Heart left ventricle (tissue), 16 donors: ENCODE measurements around the gene SPEM3. TPM values are rescaled to one million over a fixed set of nuclear protein-coding genes. Genes with fewer than 3 reads are reported as not detected.

Source experiments
- ATAC-seq, 4 donors: fragments of 200-7000 bp; cut with Tn5 transposase; one replicate each; pipeline ENCODE4 v1.9.1; 2020 to 2022; ENCODE audit warnings: moderate library complexity in 4 of 4, mild to moderate bottlenecking in 3 of 4, moderate number of reproducible peaks in 1 of 4
- DNase-seq, 5 donors: peaks; one replicate each; pipeline ENCODE4 v3.0.0-alpha.2; 2020
- H3K27ac ChIP-seq, 12 donors: fragments of 200-600 bp; sonication (generic) in 4 of 12; one replicate each; pipeline versions ENCODE4 v1.5.0 to v1.8.0; 2016 to 2022; ENCODE audit warnings: mild to moderate bottlenecking in 2 of 12
- H3K27me3 ChIP-seq, 9 donors: fragments of 200-600 bp; sonication (generic) in 2 of 9; one replicate each; pipeline versions ENCODE4 v1.5.1 to v1.8.0; 2016 to 2022; ENCODE audit warnings: mild to moderate bottlenecking in 3 of 9
- H3K36me3 ChIP-seq, 9 donors: fragments of 200-600 bp; sonication (generic) in 2 of 9; one replicate each; pipeline versions ENCODE4 v1.5.0 to v1.8.0; 2018 to 2022; ENCODE audit warnings: mild to moderate bottlenecking in 2 of 9
- H3K4me1 ChIP-seq, 12 donors: fragments of 200-600 bp; sonication (generic) in 4 of 12; one replicate each; pipeline versions ENCODE4 v1.5.0 to v1.8.0; 2016 to 2022; ENCODE audit warnings: mild to moderate bottlenecking in 3 of 12
- H3K4me3 ChIP-seq, 12 donors: fragments of 200-600 bp; sonication (generic) in 4 of 12; one replicate each; pipeline versions ENCODE4 v1.5.0 to v1.8.0; 2017 to 2022; ENCODE audit warnings: mild to moderate bottlenecking in 9 of 12, moderate library complexity in 4 of 12
- H3K9me3 ChIP-seq, 12 donors: fragments of 200-600 bp; sonication (generic) in 4 of 12; one replicate each; pipeline versions ENCODE4 v1.5.0 to v1.8.0; 2016 to 2022; ENCODE audit warnings: mild to moderate bottlenecking in 1 of 12
- POLR2A ChIP-seq, 2 donors: fragments of 450-650 bp; IDR thresholded peaks; one replicate each; pipeline ENCODE4 v1.6.1; 2017; ENCODE audit warnings: antibody characterized with exemption in 2 of 2, mild to moderate bottlenecking in 2 of 2, moderate library complexity in 2 of 2
- WGBS, 4 donors: extraction: QIAGEN DNeasy Blood & Tissue Kit in 2 of 4; methylation state at CpG; one replicate each; pipeline versions ENCODE4 v1.1.5 to v1.1.7; 2013 to 2018; 5-methylcytosine and 5-hydroxymethylcytosine counted together
- intact Hi-C, 10 donors: fragments of 100-400 bp; cut with DNase I; formaldehyde crosslinking; loops; one replicate each; pipeline versions ENCODE4 v1.11.1 to v1.14.2; 2022
- polyA plus RNA-seq, 2 donors: library from polyadenylated mRNA; stranded (reverse); fragments of 200-250 nt; gene quantifications; one replicate each; pipeline ENCODE4 v1.2.3, GENCODE V29; 2013
- total RNA-seq, 9 donors: library from RNA; depleted of rRNA in 2 of 9; stranded (reverse); fragments of >200 nt in 2 of 9; fragmentation: NEBNext Ultra II Directional in 3 of 9; extraction: Animal tissue kit (Norgen Biotek cat#: 25700) in 3 of 9; gene quantifications; one replicate each; pipeline versions ENCODE4 v1.1.0 to v1.2.4, GENCODE V29; 2016 to 2023
- TF ChIP-seq, protein P1 (sequence below), 12 donors: fragments of 200-600 bp; sonication (generic) in 4 of 12; IDR thresholded peaks; one replicate each; pipeline versions ENCODE4 v1.5.0 to v1.8.0; 2018 to 2022; ENCODE audit warnings: antibody characterized with exemption in 12 of 12, mild to moderate bottlenecking in 5 of 12
- donor health status: ischemic (EF 13 %, LVEDD 7.1; RV severe dilation, severe dysfunction).
- donor health status: healthy with polysubstance abuse.
- donor health status: DM: no; HTN: yes; CAD: no.
- donor health status: DM: no; HTN: no; CAD: no.
- donor health status: ischemic (EF 25% LVEDD 6.9; RV normal size, moderate dysfunction).
- donor health status: ischemic (EF 25% LVEDD 5.7; RV mildly dilated, moderate dysfunction).
- donor health status: healthy.
- donor health status: DM: yes; HTN: yes; CAD: no.
- donor health status: ischemic (EF 35%, LVEDD 5.7; RV mildly dilated, moderate dysfunction).
- donor health status: nonischemic (EF 11% LVEDD 7.7; RV severe dilation, severe dysfunction).
- donor health status: DM: yes; HTN: yes; CAD: no.
- donor health status: PGD.
- donor health status: ischemic (EF 29% LVEDD 5.4; RV normal size, mild dysfunction).
- donor health status: nonischemic (EF 23%, LVEDD 6.1; RV moderate dilation, normal function).

The SPEM3 gene
- total and polyA plus RNA-seq, 11 donors: not detected

DNA sequence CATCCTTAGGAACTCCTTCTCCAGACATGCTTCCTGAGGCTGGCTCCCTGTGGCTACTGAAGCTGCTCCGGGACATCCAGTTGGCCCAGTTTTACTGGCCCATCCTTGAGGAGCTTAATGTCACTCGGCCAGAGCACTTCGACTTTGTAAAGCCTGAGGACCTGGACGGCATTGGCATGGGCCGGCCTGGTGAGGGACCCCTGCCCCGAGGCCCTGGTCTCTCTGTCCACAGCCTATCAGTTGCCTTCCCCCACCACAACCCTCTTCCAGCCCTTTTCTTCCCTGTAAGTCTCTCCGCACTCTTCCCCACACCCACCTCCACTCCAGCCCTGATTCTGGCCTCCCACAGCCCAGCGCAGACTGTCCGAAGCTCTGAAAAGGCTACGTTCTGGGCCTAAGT, 45.8 kb upstream of the SPEM3 start:
- intact Hi-C loops: no loop called here
- Histone ChIP-seq H3K27ac (no peak overlapping the region), H3K9me3 (peaks cover 0 to 4% (median 0%) of the 10 kb centered on the region in 12 donors), H3K4me3 (no peak overlapping the region), H3K27me3 (peaks cover 0 to 41% (median 11%) of the 10 kb centered on the region in 9 donors), H3K4me1 (peaks cover 0 to 36% (median 22%) of the 10 kb centered on the region in 12 donors), H3K36me3 (peaks cover 0 to 6% (median under 1%) of the 10 kb centered on the region in 9 donors)
- 87 to 91% (median 90%) methylated on average over 10 of the region's 10 CpGs for WGBS, 4 donors
- DNase-seq (no peak), ATAC-seq (no peak)
- no peak for TF ChIP-seq POLR2A (IDR thresholded peaks at IDR 0.05)
- TF ChIP-seq, protein P1, sequence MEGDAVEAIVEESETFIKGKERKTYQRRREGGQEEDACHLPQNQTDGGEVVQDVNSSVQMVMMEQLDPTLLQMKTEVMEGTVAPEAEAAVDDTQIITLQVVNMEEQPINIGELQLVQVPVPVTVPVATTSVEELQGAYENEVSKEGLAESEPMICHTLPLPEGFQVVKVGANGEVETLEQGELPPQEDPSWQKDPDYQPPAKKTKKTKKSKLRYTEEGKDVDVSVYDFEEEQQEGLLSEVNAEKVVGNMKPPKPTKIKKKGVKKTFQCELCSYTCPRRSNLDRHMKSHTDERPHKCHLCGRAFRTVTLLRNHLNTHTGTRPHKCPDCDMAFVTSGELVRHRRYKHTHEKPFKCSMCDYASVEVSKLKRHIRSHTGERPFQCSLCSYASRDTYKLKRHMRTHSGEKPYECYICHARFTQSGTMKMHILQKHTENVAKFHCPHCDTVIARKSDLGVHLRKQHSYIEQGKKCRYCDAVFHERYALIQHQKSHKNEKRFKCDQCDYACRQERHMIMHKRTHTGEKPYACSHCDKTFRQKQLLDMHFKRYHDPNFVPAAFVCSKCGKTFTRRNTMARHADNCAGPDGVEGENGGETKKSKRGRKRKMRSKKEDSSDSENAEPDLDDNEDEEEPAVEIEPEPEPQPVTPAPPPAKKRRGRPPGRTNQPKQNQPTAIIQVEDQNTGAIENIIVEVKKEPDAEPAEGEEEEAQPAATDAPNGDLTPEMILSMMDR (IDR thresholded peaks at IDR 0.05): no peak

DNA sequence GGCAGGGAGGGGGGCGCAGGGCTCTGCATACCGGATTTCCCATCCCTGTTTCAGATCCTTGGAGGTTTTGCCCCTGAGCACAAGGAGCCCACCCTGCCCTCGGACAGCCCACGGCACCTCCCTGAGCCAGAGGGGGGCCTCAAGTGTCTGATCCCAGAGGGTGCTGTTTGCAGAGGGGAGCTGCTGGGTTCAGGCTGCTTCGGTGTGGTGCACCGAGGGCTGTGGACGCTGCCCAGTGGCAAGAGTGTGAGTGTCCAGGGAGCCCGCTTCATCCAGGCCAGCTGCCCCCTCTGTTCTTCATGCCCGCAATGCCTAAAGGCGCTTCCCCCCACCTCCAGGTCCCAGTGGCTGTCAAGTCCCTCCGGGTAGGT, 45.3 kb upstream of the SPEM3 start:
- Histone ChIP-seq H3K9me3 (peaks cover 0 to 4% (median 0%) of the 10 kb centered on the region in 12 donors), H3K27ac (no peak overlapping the region), H3K36me3 (peaks cover 0 to 10% (median 4%) of the 10 kb centered on the region in 9 donors), H3K4me1 (peaks cover 0 to 36% (median 22%) of the 10 kb centered on the region in 12 donors), H3K27me3 (peaks cover 0 to 41% (median 11%) of the 10 kb centered on the region in 9 donors), H3K4me3 (peak overlapping the region in 8 of 12 donors; percentile 41 to 60 (median 53))
- ATAC-seq (no peak), DNase-seq (no peak)
- TF ChIP-seq POLR2A (IDR thresholded peaks at IDR 0.05): no peak
- intact Hi-C loops: no loop called here
- WGBS, 4 donors: 65 to 79% (median 78%) methylated on average over 5 to 11 of the region's 11 CpGs

DNA sequence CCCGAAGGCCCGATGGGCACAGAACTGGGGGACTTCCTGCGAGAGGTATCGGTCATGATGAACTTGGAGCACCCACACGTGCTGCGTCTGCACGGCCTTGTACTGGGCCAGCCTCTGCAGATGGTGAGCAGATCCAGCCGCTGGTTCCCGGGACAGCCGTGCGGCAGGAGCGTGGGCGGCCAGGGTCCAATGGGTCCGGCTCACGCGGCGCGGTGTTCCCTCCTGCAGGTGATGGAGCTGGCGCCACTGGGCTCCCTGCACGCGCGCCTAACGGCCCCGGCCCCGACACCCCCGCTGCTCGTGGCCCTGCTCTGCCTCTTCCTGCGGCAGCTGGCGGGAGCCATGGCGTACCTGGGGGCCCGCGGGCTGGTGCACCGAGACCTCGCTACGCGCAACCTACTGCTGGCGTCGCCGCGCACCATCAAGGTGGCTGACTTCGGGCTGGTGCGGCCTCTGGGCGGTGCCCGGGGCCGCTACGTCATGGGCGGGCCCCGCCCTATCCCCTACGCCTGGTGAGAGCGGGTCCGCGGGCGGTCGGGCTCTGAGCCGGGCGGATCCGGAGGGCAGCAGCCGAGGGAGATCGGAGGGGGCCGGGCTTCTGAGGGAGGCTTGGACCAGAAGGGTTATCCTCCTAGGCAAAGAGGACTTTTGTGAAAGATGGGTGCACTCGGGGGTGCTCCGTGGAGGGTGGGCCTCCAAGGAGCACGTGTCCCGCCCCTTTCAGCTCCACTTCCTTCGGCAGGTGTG, 44.7 kb upstream of the SPEM3 start:
- intact Hi-C loops: no loop called here
- H3K36me3 ChIP-seq: peaks cover 0 to 16% (median 8%) of the 10 kb centered on the region in 9 donors
- peak overlapping the region; percentile 21 to 60 (median 48) for H3K4me3 ChIP-seq
- DNase-seq (peak in 4 of 5 donors; percentile 38 to 76 (median 44)), ATAC-seq (peak in 3 of 4 donors; percentile 52 to 59 (median 54))
- peaks cover 0 to 36% (median 22%) of the 10 kb centered on the region in 12 donors for H3K4me1 ChIP-seq
- H3K27me3 ChIP-seq: peaks cover 0 to 41% (median 11%) of the 10 kb centered on the region in 9 donors
- TF ChIP-seq, protein P1 (IDR thresholded peaks at IDR 0.05): no peak
- no peak for TF ChIP-seq POLR2A (IDR thresholded peaks at IDR 0.05)
- peak overlapping the region in 2 of 12 donors; percentile 0 to 43 for H3K27ac ChIP-seq
- 12 to 32% (median 19%) methylated on average over 37 to 65 of the region's 65 CpGs for WGBS, 4 donors
- peaks cover 0 to 4% (median 0%) of the 10 kb centered on the region in 12 donors for H3K9me3 ChIP-seq

DNA sequence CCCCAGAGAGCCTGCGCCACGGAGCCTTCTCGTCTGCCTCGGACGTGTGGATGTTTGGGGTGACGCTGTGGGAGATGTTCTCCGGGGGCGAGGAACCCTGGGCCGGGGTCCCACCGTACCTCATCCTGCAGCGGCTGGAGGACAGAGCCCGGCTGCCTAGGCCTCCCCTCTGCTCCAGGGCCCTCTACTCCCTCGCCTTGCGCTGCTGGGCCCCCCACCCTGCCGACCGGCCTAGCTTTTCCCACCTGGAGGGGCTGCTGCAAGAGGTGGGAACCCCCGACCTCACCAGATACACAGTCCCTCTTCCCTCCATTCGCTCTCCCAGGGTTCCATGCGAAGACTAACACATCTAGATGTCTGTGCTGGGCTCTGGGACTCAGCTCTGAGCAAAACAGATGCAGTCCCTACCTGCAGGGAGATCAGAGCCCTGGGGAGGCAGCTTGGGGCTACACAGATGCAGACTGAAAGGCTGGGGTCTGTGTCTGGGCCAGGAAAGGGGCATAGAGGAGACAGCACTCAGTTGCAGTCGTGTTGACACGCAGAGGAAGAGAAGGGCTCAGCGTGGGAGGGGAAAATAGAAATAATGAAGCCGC, 44.1 kb upstream of the SPEM3 start:
- Histone ChIP-seq H3K27me3 (peaks cover 0 to 40% (median 6%) of the 10 kb centered on the region in 9 donors), H3K9me3 (no peaks in the 10 kb centered on the region), H3K4me1 (peaks cover 0 to 36% (median 22%) of the 10 kb centered on the region in 12 donors), H3K4me3 (peak overlapping the region in 11 of 12 donors; percentile 21 to 60 (median 49)), H3K27ac (peak overlapping the region in 2 of 12 donors; percentile 0 to 43), H3K36me3 (peaks cover 0 to 23% (median 12%) of the 10 kb centered on the region in 9 donors)
- no peak for DNase-seq
- TF ChIP-seq, protein P1 (IDR thresholded peaks at IDR 0.05): no peak
- TF ChIP-seq POLR2A (IDR thresholded peaks at IDR 0.05): no peak
- intact Hi-C loops: no loop called here
- ATAC-seq: no peak
- 49 to 61% (median 56%) methylated on average over 22 to 23 of the region's 23 CpGs for WGBS, 4 donors
